B cell (primary cell): ENCODE data around the gene MYO10. TPM values are rescaled to one million over a fixed set of nuclear protein-coding genes. Genes with fewer than 3 reads are reported as not detected.

Source experiments
- ATAC-seq: fragments of 200-7000 bp; cut with Tn5 transposase; one replicate; pipeline ENCODE4 v1.10.0; 2021; ENCODE audit warnings: low read depth, mild to moderate bottlenecking, moderate number of reproducible peaks, moderate library complexity
- CTCF ChIA-PET: fragments of 350-600 bp; sonication (Branson Sonifier 250); formaldehyde crosslinking; loops from one replicate; lab custom pipeline; 2021; ENCODE audit warnings: antibody characterized with exemption, inconsistent platforms; lab: Charles Lee
- POLR2A ChIA-PET: fragments of 350-600 bp; sonication (Branson Sonifier 250); formaldehyde crosslinking; loops from one replicate; lab custom pipeline; 2021; ENCODE audit warnings: antibody characterized with exemption; lab: Charles Lee
- DNase-seq: peaks from one replicate; pipeline ENCODE4 v3.0.0; 2013
- H2AFZ ChIP-seq: 2 replicates; pipeline ENCODE4 v1.6.1; 2012; ENCODE audit warnings: mild to moderate bottlenecking, low read depth, low read length; ENCODE audit not compliant: insufficient read depth, poor library complexity, severe bottlenecking
- H3K27ac ChIP-seq, 2 donors: 1 replicate in 1 of 2; 2 replicates in 1 of 2; pipeline ENCODE4 v1.5.1; 2012 to 2013; ENCODE audit warnings: low read length in 2 of 2, mild to moderate bottlenecking in 2 of 2, moderate library complexity in 1 of 2
- H3K27me3 ChIP-seq, 4 experiments: fragments of 200-600 bp in 1 of 4; sonication (generic) in 1 of 4; replicated peaks in 1 of 4; 1 replicate in 2 of 4; 2 replicates in 2 of 4; pipeline versions ENCODE4 v1.6.1 to v1.7.0; 2013 to 2016; ENCODE audit warnings: low read length in 3 of 4, mild to moderate bottlenecking in 2 of 4, mixed read lengths in 1 of 4, moderate library complexity in 1 of 4; ENCODE audit not compliant: insufficient read depth in 4 of 4, control insufficient read depth in 3 of 4; ENCODE audit errors: control extremely low read depth in 1 of 4
- H3K36me3 ChIP-seq, 2 experiments: replicated peaks in 1 of 2; 1 replicate in 1 of 2; 2 replicates in 1 of 2; pipeline versions ENCODE4 v1.6.1 to v1.7.1; 2013; ENCODE audit warnings: low read length in 1 of 2; ENCODE audit not compliant: insufficient read depth in 2 of 2, control insufficient read depth in 1 of 2; ENCODE audit errors: control extremely low read depth in 1 of 2, extremely low read depth in 1 of 2
- H3K4me1 ChIP-seq, 2 donors: fragments of 200-600 bp in 1 of 2; sonication (generic) in 1 of 2; 1 replicate in 1 of 2; 2 replicates in 1 of 2; pipeline versions ENCODE4 v1.5.1 to v1.6.1; 2013 to 2017; ENCODE audit warnings: low read length in 2 of 2; ENCODE audit not compliant: control insufficient read depth in 2 of 2, insufficient read depth in 2 of 2
- H3K4me2 ChIP-seq: replicated peaks from 2 replicates; pipeline ENCODE3; 2012; ENCODE audit warnings: mild to moderate bottlenecking, low read depth, low read length; ENCODE audit not compliant: poor library complexity, severe bottlenecking
- H3K4me3 ChIP-seq, 5 experiments: fragments of 200-600 bp in 1 of 5; sonication (generic) in 1 of 5; 1 replicate in 3 of 5; 2 replicates in 2 of 5; pipeline versions ENCODE4 v1.5.1 to v1.7.0; 2011 to 2016; ENCODE audit warnings: low read length in 4 of 5, mild to moderate bottlenecking in 4 of 5, low read depth in 2 of 5, control low read depth in 1 of 5, moderate library complexity in 1 of 5; ENCODE audit not compliant: insufficient read depth in 1 of 5; ENCODE audit errors: control extremely low read depth in 1 of 5, extremely low read depth in 1 of 5
- H3K79me2 ChIP-seq: fragments of 200-600 bp; sonication (generic); one replicate; pipeline ENCODE4 v1.6.0; 2016; ENCODE audit warnings: low read length; ENCODE audit not compliant: control insufficient read depth, insufficient read depth
- H3K9ac ChIP-seq: fragments of 200-600 bp; sonication (generic); 2 replicates; pipeline ENCODE4 v1.6.1; 2017; ENCODE audit warnings: mild to moderate bottlenecking, low read length, moderate library complexity
- H3K9me3 ChIP-seq, 3 donors: one replicate each; pipeline versions ENCODE4 v1.6.1 to v1.7.1; 2013; ENCODE audit warnings: low read length in 2 of 3; ENCODE audit not compliant: control insufficient read depth in 2 of 3, insufficient read depth in 1 of 3; ENCODE audit errors: control extremely low read depth in 1 of 3
- H4K20me1 ChIP-seq: 2 replicates; pipeline ENCODE4 v1.6.0; 2012; ENCODE audit warnings: mild to moderate bottlenecking, low read length; ENCODE audit not compliant: insufficient read depth, control insufficient read depth, poor library complexity, severe bottlenecking
- H3K27ac Mint-ChIP-seq: one replicate; pipeline ENCODE4 v1.8.0; 2021; ENCODE audit warnings: mixed read lengths
- H3K27me3 Mint-ChIP-seq: one replicate; pipeline ENCODE4 v1.8.0; 2021; ENCODE audit warnings: mixed read lengths
- H3K4me1 Mint-ChIP-seq: one replicate; pipeline ENCODE4 v1.8.0; 2021; ENCODE audit warnings: mixed read lengths
- H3K4me3 Mint-ChIP-seq: one replicate; pipeline ENCODE4 v1.8.0; 2021; ENCODE audit warnings: mixed read lengths
- H3K9me3 Mint-ChIP-seq: one replicate; pipeline ENCODE4 v1.8.0; 2022; ENCODE audit warnings: mixed read lengths; ENCODE audit not compliant: insufficient read depth
- CTCF ChIP-seq: fragments of 200-600 bp; IDR thresholded peaks from one replicate; pipeline ENCODE4 v1.8.0; 2022; ENCODE audit warnings: antibody characterized with exemption, mild to moderate bottlenecking
- EZH2 ChIP-seq: IDR thresholded peaks from 2 replicates; pipeline ENCODE4 v1.6.1; 2012; ENCODE audit warnings: borderline replicate concordance, low read depth, mild to moderate bottlenecking, moderate library complexity, low read length; ENCODE audit not compliant: insufficient read depth, poor library complexity, severe bottlenecking
- WGBS: methylation state at CpG from one replicate; pipeline ENCODE4 v1.1.5; 2013; ENCODE audit warnings: missing lambda C conversion rate; ENCODE audit not compliant: insufficient coverage; 5-methylcytosine and 5-hydroxymethylcytosine counted together
- intact Hi-C: fragments of 100-400 bp; cut with micrococcal nuclease; formaldehyde crosslinking; loops from one replicate; pipeline ENCODE4 v1.10.0; 2022
- polyA plus RNA-seq: library from polyadenylated mRNA; depleted of rRNA; stranded (reverse); fragments of >200 nt; gene quantifications from 2 replicates; pipeline ENCODE4 v1.2.3, GENCODE V29; 2012
- total RNA-seq, 2 donors: library from RNA; stranded (reverse); fragments of 120-200 nt in 1 of 2; gene quantifications; 1 replicate in 1 of 2; 2 replicates in 1 of 2; pipeline versions ENCODE4 v1.2.3 to v1.2.4, GENCODE V29; 2013 to 2022

MYO10 gene
- total and polyA plus RNA-seq, 2 donors (not counting 1 experiment from before 2014, with no cell fraction given) = 0.10 TPM; not detected in 1

- Histone ChIP-seq H3K4me3 (no peak overlapping the region), H2AFZ (no peak overlapping the region), H3K9ac (no peak overlapping the region), H3K27me3 (no peaks in the 10 kb centered on the region), H3K4me1 (no peaks in the 10 kb centered on the region), H3K27ac (no peak overlapping the region), H4K20me1 (no peaks in the 10 kb centered on the region), H3K9me3 (peaks cover 0 to 14% (median 0%) of the 10 kb centered on the region in 3 donors), H3K4me2 (no peak overlapping the region), H3K36me3 (no peaks in the 10 kb centered on the region), H3K79me2 (no peaks in the 10 kb centered on the region)
- no peak for ATAC-seq
- ChIA-PET POLR2A (no interaction called here), CTCF (no interaction called here)
- Mint-ChIP-seq H3K27me3 (peaks cover 4% of the 10 kb centered on the region), H3K27ac (no peak overlapping the region), H3K4me3 (no peak overlapping the region), H3K9me3 (peaks cover 6% of the 10 kb centered on the region), H3K4me1 (no peaks in the 10 kb centered on the region)
- TF ChIP-seq CTCF (no peak), EZH2 (no peak)
- no peak for DNase-seq
- intact Hi-C loops = no loop called here
- 85% methylated on average over 4 of the region's 4 CpGs for WGBS
These were observed 29.8 kb downstream of the MYO10 start for GRCh38 chr5:16906255-16906654.

GRCh38 chr5:16903480-16904300, 32.4 kb downstream of the MYO10 start:
- ChIA-PET CTCF (no interaction called here), POLR2A (no interaction called here)
- H3K4me3 Mint-ChIP-seq = no peak overlapping the region
- intact Hi-C loops = no loop called here
- H3K4me2 ChIP-seq = no peak overlapping the region
- H3K9me3 ChIP-seq = peaks cover 0 to 14% (median 0%) of the 10 kb centered on the region in 3 donors
- no peaks in the 10 kb centered on the region for H3K79me2 ChIP-seq
- H3K27me3 Mint-ChIP-seq = peaks cover 4% of the 10 kb centered on the region
- no peak overlapping the region for H2AFZ ChIP-seq
- no peak overlapping the region for H3K4me3 ChIP-seq
- H3K9me3 Mint-ChIP-seq = peaks cover 4% of the 10 kb centered on the region
- no peaks in the 10 kb centered on the region for H3K36me3 ChIP-seq
- ATAC-seq (no peak), DNase-seq (no peak)
- 100% methylated on average over 5 of the region's 7 CpGs for WGBS
- no peak overlapping the region for H3K27ac ChIP-seq
- no peaks in the 10 kb centered on the region for H3K4me1 Mint-ChIP-seq
- TF ChIP-seq EZH2 = no peak
- no peak for TF ChIP-seq CTCF
- H3K27me3 ChIP-seq = no peaks in the 10 kb centered on the region
- no peaks in the 10 kb centered on the region for H3K4me1 ChIP-seq
- no peak overlapping the region for H3K27ac Mint-ChIP-seq
- no peaks in the 10 kb centered on the region for H4K20me1 ChIP-seq
- no peak overlapping the region for H3K9ac ChIP-seq
